GM21717 (cell line): Measurements from ENCODE around the gene DPF1.

ENCODE experiments used
- ATAC-seq: cut with Tn5 transposase; IDR thresholded peaks from one replicate; pipeline ENCODE4 v1.9.1; 2021; ENCODE audit warnings: mild to moderate bottlenecking, moderate library complexity; ENCODE audit not compliant: unreplicated experiment

Gene DPF1

DNA sequence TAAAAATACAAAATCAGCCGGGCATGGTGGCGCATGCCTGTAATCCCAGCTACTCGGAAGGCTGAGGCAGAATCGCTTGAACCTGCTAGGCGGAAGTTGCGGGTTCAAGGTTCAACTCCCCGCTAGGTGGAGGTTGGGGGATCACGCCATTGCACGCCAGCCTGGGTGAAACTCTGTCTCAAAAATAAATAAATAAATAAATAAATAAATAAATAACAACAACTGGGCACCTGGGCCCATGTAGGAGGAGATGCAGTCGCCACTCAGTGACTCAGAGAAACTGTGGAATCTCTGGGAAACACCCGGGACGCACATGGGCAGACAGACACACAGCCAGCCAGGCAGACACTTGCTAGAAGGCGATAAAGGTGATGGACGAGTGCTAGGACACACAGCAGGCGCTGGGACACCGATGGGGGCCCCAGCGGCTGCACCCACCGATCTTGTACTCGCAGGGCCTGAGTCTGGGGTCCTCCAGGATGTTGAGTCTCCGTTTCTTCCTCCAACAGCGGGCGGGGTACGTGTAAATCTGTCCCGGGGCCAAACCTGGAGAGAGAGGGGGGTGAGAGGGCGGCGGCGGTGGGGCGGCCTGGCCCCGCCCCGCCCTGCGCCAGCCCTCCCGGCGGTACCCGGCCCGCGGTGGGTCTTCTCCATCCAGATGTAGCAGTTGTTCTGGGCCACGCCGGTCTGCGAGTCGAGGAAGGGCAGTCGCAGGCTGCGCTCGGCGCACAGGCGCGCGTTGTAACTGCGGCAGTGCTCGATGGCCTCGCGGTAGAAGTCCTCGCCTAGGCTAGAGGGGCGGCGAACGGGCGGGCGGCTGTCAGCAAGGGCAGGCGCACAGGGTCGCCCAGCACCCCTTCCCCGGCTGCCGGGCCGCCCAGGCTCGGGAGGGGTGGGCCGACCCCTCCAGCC is 1.8 kb downstream of the DPF1 start:
- no peak for ATAC-seq

GRCh38 chr19:38221421-38221820 is 2.6 kb downstream of the DPF1 start:
- ATAC-seq = no peak

DNA sequence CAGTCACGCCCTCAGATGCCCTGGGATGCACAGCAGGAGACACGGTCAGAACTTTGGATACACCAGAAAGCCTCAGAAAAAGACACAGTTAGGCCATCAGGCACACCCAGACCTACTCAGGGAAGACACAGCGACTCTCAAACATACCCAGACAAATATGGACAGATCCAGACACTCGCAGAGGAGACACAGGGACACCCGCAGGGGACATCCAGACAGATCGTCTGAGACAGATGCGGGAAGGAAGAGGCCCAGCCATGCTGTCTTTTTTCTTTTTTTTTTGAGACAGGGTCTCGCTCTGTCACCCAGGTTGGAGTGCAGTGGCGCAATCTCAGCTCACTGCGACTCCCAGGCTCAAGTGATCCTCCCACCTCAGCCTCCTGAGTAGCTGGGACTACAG is 4.8 kb downstream of the DPF1 start:
- ATAC-seq = no peak

GRCh38 chr19:38218204-38218603 is 5.8 kb downstream of the DPF1 start:
- ATAC-seq = no peak

DNA sequence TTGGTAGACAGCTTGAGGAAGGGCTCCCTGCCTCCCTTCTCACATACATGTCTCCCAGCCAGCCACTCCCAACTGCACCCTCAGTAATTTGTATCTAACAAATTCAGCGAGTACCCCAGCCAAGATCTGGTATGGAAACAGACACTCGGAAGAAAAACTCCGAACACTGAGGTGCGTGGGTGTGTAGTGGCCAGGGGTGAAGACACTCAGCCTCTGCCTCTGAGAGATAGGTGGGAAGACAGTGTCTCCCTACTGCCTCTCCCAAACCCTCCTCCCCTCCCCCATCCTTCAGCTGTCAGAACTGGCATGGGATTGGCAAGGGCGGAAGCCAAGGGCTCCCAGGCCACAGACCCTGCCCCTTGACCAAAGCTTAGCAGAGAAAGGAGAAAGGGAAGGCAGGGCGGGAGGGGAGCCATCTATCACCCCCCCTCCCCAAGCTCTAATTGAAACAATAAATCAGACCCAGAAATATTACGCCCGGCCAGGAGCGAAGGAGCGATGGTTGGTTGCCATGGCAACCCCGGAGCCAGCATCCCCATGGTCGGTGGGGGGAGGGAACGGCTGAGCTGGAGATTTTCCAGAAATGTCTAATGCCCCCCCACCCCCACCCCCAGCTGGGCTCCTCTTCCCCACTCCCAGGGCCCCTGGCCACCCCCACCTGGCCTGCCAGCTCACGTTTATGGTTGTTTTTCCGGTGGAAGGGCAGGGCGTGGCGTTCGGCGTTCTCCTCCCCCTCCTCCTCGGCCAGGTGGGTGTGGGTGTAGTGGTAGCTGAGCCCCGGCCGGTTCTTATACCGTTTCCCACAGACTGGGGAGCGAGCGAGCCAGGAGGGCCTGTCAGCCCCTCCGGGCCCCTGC is 7.0 kb downstream of the DPF1 start:
- no peak for ATAC-seq

DNA sequence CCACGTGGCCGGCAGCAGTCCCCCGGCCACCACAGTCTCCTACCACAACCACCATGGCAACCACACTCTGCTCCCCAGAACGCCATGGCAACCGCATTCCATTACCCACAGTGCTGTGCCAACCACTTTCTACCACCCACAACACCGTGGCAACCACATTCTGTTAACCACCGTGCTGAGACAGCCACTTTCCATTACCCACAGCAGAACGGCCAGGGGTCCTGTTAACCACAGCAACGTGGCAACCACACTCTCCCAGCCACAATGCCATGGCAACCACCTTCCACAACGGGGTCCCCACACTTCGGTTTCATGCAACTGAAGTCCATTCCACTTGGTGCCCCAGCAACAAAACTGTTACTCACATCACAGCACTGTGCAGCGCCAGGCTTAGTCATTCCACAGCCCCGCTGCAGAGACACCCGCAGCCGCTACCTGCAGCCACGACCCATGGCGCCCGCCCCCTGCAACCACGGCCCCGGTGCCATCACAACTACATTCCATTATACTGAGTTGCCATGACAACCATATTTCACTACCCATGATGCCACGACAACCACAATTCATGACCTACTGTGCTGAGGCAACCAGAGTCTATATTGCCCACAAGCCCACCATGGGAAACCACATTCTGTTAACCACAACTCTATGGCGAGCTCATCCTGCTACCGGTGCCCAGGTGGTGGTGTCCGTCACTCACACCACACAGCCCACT is 10.0 kb downstream of the DPF1 start:
- ATAC-seq = no peak

GRCh38 chr19:38213469-38213868 is 10.6 kb downstream of the DPF1 start:
- ATAC-seq = no peak

DNA sequence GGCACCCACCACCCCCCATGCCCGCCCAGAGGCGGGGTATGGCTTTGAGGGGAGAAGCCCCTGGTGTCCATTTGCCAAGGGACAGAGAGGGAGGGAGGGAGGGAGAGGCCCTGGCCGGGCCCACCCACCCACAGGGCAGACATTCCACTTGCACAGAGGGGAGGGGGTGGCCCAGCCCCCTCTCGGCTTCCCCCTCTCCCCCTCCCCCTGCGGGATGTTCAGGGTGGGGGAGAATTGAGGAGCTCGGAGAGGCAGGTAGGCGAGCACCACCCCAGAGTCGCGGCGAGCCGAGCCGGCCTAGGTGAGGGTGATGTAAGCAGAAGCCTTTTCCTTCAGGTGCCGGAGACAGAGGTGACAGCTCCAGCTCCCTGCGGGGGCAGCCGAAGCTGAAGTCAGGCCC is 12.3 kb downstream of the DPF1 start:
- no peak for ATAC-seq

DNA sequence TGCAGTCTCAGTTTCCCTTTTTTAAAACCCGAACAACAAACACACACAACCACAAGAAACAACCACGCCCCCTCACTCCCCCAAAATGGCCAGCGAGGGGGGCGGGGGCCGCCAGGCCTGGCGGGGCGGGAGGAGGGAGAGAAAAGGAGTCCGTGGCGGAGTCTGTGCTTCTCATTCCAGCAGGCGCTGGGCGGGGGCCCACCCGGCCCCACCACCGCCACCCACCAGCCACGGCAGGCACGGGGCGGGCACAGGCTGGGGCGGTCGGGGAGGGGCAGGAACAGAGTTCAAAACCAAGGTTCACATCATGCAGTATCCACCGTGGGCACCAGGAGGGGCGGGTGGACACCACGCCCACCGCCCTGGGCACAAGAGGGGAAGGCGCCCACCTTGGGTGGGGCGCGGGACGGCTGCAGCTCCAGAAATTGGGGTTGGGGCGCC is 12.9 kb downstream of the DPF1 start:
- ATAC-seq = no peak

GRCh38 chr19:38210458-38210987 is 13.5 kb downstream of the DPF1 start:
- ATAC-seq = no peak

- no peak for ATAC-seq
Measured at GRCh38 chr19:38209671-38210457, 14.2 kb downstream of the DPF1 start.

- no peak for ATAC-seq
Measured at GRCh38 chr19:38209152-38209551, 14.9 kb downstream of the DPF1 start.

- ATAC-seq = no peak
Measured at GRCh38 chr19:38208571-38208970, 15.5 kb downstream of the DPF1 start.

- no peak for ATAC-seq
Measured at GRCh38 chr19:38207543-38207942, 16.5 kb downstream of the DPF1 start.

GRCh38 chr19:38206928-38207327 is 17.1 kb downstream of the DPF1 start:
- no peak for ATAC-seq

DNA sequence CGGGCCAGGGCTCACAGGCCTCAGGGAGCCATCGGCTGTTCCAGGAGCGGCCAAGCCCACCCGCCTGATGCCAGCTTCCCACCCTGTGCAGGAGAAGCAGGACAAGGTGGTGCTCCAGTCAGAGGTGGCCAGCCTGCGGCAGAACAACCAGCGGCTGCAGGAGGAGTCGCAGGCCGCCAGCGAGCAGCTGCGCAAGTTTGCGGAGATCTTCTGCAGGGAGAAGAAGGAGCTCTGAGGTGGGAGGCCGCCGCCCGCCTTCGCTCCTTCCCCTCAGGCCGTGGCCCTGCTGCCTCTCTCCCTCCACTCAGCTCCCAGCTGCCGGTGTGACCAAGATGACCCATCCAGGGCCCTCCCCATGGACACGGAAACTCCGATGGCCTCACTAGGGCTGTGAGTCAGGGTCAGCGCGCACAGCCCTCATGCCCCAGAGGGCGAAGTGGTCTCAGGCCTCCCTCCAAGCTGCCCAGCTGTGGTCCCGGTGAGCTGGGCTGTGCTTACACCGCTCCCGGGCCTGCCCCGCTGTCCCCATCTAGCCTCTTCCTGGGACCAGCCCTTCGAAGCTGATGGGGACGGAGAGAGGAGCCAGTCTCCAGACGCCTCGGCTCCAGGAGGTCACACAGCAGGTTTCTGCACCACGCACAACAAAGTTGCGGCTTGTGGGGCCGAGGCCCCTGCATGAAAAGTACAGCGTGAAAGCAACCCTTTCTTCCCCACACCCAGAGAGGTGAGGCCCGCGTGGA is 17.8 kb downstream of the DPF1 start:
- no peak for ATAC-seq

- ATAC-seq = no peak
Measured at GRCh38 chr19:38204728-38205127, 19.3 kb downstream of the DPF1 start.

DNA sequence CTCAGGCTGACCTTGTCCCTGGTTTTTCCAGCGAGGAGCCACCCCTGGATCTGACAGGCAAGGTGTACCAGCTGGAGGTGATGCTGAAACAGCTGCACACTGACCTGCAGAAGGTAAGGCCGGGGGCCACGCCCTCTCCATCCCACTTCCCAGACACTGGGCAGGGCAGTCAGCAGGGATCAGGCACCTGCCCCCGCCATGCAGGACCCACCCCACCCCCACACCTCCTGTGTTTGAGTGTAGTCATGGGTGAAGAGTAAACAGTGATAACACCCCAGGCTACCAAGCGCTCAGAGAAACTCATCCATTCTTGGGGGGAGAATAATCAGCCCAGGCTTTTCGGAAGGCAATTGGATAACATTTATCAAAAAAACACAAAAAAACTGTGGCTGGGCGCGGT is 19.9 kb downstream of the DPF1 start:
- ATAC-seq = no peak

DNA sequence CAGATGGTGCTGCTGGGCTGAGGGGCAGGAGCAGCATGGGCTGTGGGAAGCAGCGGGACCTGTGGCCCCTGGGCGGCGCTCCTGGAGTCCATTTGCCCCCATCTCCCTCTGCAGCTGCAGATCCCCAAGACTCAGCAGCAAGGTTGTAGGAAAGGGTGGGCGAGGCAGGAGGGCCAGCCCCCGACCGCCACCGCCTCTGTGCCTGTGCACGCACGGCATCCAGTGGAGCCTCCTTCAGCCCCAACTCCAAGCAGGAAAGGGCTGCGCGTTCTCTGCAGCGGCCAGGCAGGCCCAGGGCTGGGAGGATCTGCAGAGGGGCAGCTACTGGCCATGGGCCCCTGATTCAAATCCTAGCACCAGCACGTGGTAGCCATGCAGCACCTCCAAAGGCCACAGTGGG is 20.8 kb downstream of the DPF1 start:
- no peak for ATAC-seq

DNA sequence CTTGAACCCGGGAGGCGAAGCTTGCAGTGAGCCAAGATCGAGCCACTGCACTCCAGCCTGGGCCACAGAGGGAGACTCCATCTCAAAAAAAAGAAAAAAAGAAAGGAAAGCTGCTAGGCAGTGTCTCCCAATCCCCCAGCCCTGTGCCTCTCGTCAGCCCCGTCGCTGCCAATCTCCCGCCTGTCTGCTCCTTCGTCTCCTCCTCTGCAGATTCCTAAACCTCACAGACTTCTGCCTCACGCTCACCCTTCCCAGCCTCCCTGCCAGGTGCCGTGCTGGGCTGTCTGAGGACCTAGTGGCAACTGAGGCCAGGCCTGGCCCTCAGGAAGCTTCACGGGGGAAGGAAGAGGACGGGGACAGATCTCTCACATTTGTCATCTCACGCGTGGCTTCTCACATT is 21.5 kb downstream of the DPF1 start:
- ATAC-seq = no peak
